Sigmoid colon (tissue), 7 donors: ENCODE results near the gene LPAR1. TPM values are rescaled to one million over a fixed set of nuclear protein-coding genes. Genes with fewer than 3 reads are reported as not detected.

Experiments
- DNase-seq: peaks from one replicate; pipeline ENCODE4 v3.0.0-alpha.2; 2019
- H3K27ac ChIP-seq, 4 donors: fragments of 200-600 bp; sonication (generic); one replicate each; pipeline ENCODE4 v1.5.1; 2016 to 2019; ENCODE audit warnings: mild to moderate bottlenecking in 1 of 4
- H3K27me3 ChIP-seq, 3 donors: fragments of 200-600 bp; sonication (generic); one replicate each; pipeline ENCODE4 v1.5.1; 2019; ENCODE audit warnings: mild to moderate bottlenecking in 1 of 3
- H3K36me3 ChIP-seq, 4 donors: fragments of 200-600 bp; sonication (generic); one replicate each; pipeline ENCODE4 v1.5.1; 2016 to 2019
- H3K4me1 ChIP-seq, 4 donors: fragments of 200-600 bp; sonication (generic); one replicate each; pipeline ENCODE4 v1.5.1; 2017 to 2019
- H3K4me3 ChIP-seq, 4 donors: fragments of 200-600 bp; sonication (generic); one replicate each; pipeline ENCODE4 v1.5.1; 2017 to 2019; ENCODE audit warnings: mild to moderate bottlenecking in 2 of 4, moderate library complexity in 1 of 4
- H3K9me3 ChIP-seq, 4 donors: fragments of 200-600 bp in 3 of 4; sonication (generic) in 3 of 4; one replicate each; pipeline versions ENCODE4 v1.5.1 to v1.6.1; 2013 to 2019
- CTCF ChIP-seq, 4 experiments: fragments of 450-650 bp in 3 of 4; fragments of 200-600 bp in 1 of 4; IDR thresholded peaks; one replicate each; pipeline ENCODE4 v1.5.1; 2016 to 2019; ENCODE audit warnings: antibody characterized with exemption in 4 of 4, mild to moderate bottlenecking in 3 of 4, moderate library complexity in 2 of 4
- EP300 ChIP-seq, 4 donors: sonication (generic); formaldehyde crosslinking; IDR thresholded peaks; one replicate each; pipeline ENCODE4 v1.6.1; 2017; ENCODE audit warnings: antibody characterized with exemption in 4 of 4
- POLR2A ChIP-seq, 2 donors: fragments of 450-650 bp; IDR thresholded peaks; one replicate each; pipeline ENCODE4 v1.6.1; 2016; ENCODE audit warnings: antibody characterized with exemption in 2 of 2, mild to moderate bottlenecking in 2 of 2, moderate library complexity in 2 of 2
- POLR2AphosphoS5 ChIP-seq, 4 donors: sonication (generic); formaldehyde crosslinking; IDR thresholded peaks; one replicate each; pipeline ENCODE4 v1.6.1; 2017; ENCODE audit warnings: antibody characterized with exemption in 4 of 4
- WGBS, 2 donors: extraction: QIAGEN DNeasy Blood & Tissue Kit; methylation state at CpG; one replicate each; pipeline ENCODE4 v1.1.7; 2013; 5-methylcytosine and 5-hydroxymethylcytosine counted together
- intact Hi-C: fragments of 100-400 bp; cut with DNase I; formaldehyde crosslinking; loops from one replicate; pipeline ENCODE4 v1.15.1; 2023
- polyA plus RNA-seq, 3 donors: library from polyadenylated mRNA; stranded (reverse); fragments of 200-250 nt; gene quantifications; one replicate each; pipeline ENCODE4 v1.2.3, GENCODE V29; 2013
- total RNA-seq, 4 donors: library from RNA; depleted of rRNA; stranded (reverse); fragments of >200 nt; gene quantifications; one replicate each; pipeline ENCODE4 v1.1.0, GENCODE V29; 2016
- donor health status: healthy with polysubstance abuse.
- donor health status: Bipolar disorder and iron deficiency.
- donor health status: healthy.

LPAR1 gene
- total and polyA plus RNA-seq, 7 donors = 11.3 to 62.4 (median 34.9) TPM

DNA sequence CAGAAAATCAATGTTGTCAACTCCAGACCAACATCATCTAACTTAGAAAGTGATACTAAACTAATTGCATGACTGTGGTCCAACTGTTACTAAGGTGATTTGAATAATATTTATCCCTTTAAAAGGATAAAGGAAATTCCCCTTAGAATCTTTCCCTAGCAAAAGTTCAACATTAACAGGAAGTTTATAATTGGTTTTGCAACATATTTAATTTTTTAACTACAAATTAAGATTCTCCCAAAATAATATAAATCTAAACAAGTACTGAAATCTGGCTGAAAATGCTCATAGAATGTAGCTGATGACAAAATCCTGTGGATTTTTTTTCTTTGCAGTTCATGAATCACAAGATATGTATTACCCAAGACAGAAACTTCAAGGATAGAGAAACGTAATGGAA is 151.4 kb downstream of the LPAR1 start:
- 66 to 84% methylated on average over 1 of the region's 1 CpG for WGBS, 2 donors
- intact Hi-C loops = no loop called here
- no peak overlapping the region for H3K4me3 ChIP-seq
- H3K27me3 ChIP-seq = no peaks in the 10 kb centered on the region
- no peaks in the 10 kb centered on the region for H3K9me3 ChIP-seq
- H3K27ac ChIP-seq = peak overlapping the region in 2 of 4 donors; percentile 11 to 27
- no peaks in the 10 kb centered on the region for H3K36me3 ChIP-seq
- peak in 1 of 4 donors; percentile 12 for TF ChIP-seq POLR2AphosphoS5 (IDR thresholded peaks at IDR 0.05)
- no peak for TF ChIP-seq CTCF (IDR thresholded peaks at IDR 0.05)
- H3K4me1 ChIP-seq = no peaks in the 10 kb centered on the region
- DNase-seq = no peak

DNA sequence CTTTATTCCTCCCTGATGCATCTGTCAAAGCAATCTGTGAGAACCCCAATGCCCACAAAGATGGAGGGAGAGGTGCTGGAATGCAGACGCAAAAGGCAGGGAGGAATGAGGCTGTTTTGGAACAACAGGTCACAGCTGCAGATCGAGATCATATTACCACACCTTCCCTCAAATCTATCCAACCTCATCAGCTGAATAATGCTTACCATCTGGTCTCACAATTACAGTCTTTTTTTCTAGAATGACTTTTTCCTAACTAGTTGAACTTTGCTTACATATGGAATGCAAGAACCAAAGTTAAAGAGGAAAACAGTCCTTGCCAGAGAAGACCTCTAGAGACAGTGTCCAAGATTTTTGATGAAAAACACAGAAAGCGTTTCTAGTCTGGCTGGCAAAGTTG is 158.1 kb downstream of the LPAR1 start:
- H3K4me3 ChIP-seq = no peak overlapping the region
- 73 to 82% methylated on average over 3 of the region's 3 CpGs for WGBS, 2 donors
- TF ChIP-seq CTCF (IDR thresholded peaks at IDR 0.05) (no peak), EP300 (IDR thresholded peaks at IDR 0.05) (no peak), POLR2AphosphoS5 (IDR thresholded peaks at IDR 0.05) (no peak), POLR2A (IDR thresholded peaks at IDR 0.05) (no peak)
- H3K27me3 ChIP-seq = no peaks in the 10 kb centered on the region
- H3K4me1 ChIP-seq = no peaks in the 10 kb centered on the region
- DNase-seq = no peak
- H3K27ac ChIP-seq = peak overlapping the region in 1 of 4 donors; percentile 2
- intact Hi-C loops = no loop called here
- no peaks in the 10 kb centered on the region for H3K36me3 ChIP-seq
- H3K9me3 ChIP-seq = no peaks in the 10 kb centered on the region

GRCh38 chr9:110877374-110877773 is 160.9 kb downstream of the LPAR1 start:
- H3K27ac ChIP-seq = peak overlapping the region in 2 of 4 donors; percentile 2 to 14
- intact Hi-C loops = no loop called here
- TF ChIP-seq EP300 (IDR thresholded peaks at IDR 0.05) (no peak), POLR2AphosphoS5 (IDR thresholded peaks at IDR 0.05) (no peak), CTCF (IDR thresholded peaks at IDR 0.05) (no peak), POLR2A (IDR thresholded peaks at IDR 0.05) (no peak)

DNA sequence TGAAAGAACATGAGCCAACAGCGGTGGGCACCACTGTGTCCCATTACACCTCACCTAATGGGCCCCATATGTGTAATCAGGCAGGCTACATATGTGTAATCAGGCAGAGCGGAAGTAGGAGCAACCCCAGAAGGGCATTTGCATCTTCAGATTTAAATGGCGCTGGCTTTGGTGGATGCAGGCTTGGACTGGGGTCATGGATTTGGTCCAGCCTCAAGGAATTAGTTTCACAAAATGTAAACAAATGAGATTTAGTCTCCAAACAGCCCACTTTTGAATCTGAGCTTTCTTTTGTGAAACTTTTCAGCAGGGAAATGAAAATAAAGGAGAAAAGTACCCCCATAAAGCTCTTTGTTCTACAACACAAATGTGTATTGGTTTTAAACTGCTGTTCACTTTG is 161.3 kb downstream of the LPAR1 start:
- 86 to 92% methylated on average over 3 of the region's 3 CpGs for WGBS, 2 donors
- peak overlapping the region in 2 of 4 donors; percentile 2 to 14 for H3K27ac ChIP-seq
- H3K36me3 ChIP-seq = no peaks in the 10 kb centered on the region
- TF ChIP-seq POLR2AphosphoS5 (IDR thresholded peaks at IDR 0.05) = no peak
- no peak for TF ChIP-seq EP300 (IDR thresholded peaks at IDR 0.05)
- no peak for TF ChIP-seq CTCF (IDR thresholded peaks at IDR 0.05)
- TF ChIP-seq POLR2A (IDR thresholded peaks at IDR 0.05) = no peak
- H3K9me3 ChIP-seq = no peaks in the 10 kb centered on the region
- H3K4me3 ChIP-seq = no peak overlapping the region
- no peak for DNase-seq
- H3K4me1 ChIP-seq = no peaks in the 10 kb centered on the region
- intact Hi-C loops = no loop called here
- no peaks in the 10 kb centered on the region for H3K27me3 ChIP-seq

More at GRCh38 chr9:110877374-110877773, 160.9 kb downstream of the LPAR1 start:
- no peak for DNase-seq
- Histone ChIP-seq H3K9me3 (no peaks in the 10 kb centered on the region), H3K27me3 (no peaks in the 10 kb centered on the region), H3K36me3 (no peaks in the 10 kb centered on the region), H3K4me3 (no peak overlapping the region), H3K4me1 (no peaks in the 10 kb centered on the region)

- intact Hi-C loops = no loop called here
- DNase-seq = peak; percentile 73
These were observed 163.2 kb downstream of the LPAR1 start for GRCh38 chr9:110874963-110875674.

More at GRCh38 chr9:110874963-110875674, 163.2 kb downstream of the LPAR1 start:
- Histone ChIP-seq H3K9me3 (no peaks in the 10 kb centered on the region), H3K36me3 (no peaks in the 10 kb centered on the region), H3K4me3 (no peak overlapping the region), H3K27me3 (no peaks in the 10 kb centered on the region), H3K4me1 (no peaks in the 10 kb centered on the region), H3K27ac (no peak overlapping the region)
- WGBS, 2 donors = 50 to 88% methylated on average over 14 of the region's 14 CpGs
- no peak for TF ChIP-seq EP300 (IDR thresholded peaks at IDR 0.05)
- no peak for TF ChIP-seq CTCF (IDR thresholded peaks at IDR 0.05)
- no peak for TF ChIP-seq POLR2A (IDR thresholded peaks at IDR 0.05)
